H9 (cell line): ENCODE measurements around the gene SNAPC5. TPM values are rescaled to one million over a fixed set of nuclear protein-coding genes. Genes with fewer than 3 reads are reported as not detected.
A peak's percentile ranks its signal among the peaks of the same experiment; 100 is the strongest.

ENCODE experiments used
- DNase-seq: peaks from one replicate; pipeline ENCODE4 v3.0.0-alpha.2; 2017
- H2AFZ ChIP-seq: one replicate; pipeline ENCODE4 v1.6.1; 2013; ENCODE audit warnings: mild to moderate bottlenecking, low read length, control low read depth, moderate library complexity
- H2AK5ac ChIP-seq: 2 replicates; pipeline ENCODE4 v1.6.1; 2013; ENCODE audit warnings: low read length, control low read depth, mixed read lengths; ENCODE audit not compliant: insufficient read length
- H2BK120ac ChIP-seq: one replicate; pipeline ENCODE4 v1.6.1; 2013; ENCODE audit warnings: low read depth, mild to moderate bottlenecking, low read length, control low read depth, inconsistent platforms; ENCODE audit not compliant: poor library complexity, severe bottlenecking
- H2BK12ac ChIP-seq: 2 replicates; pipeline ENCODE4 v1.6.1; 2013; ENCODE audit warnings: low read length, control low read depth, mixed read lengths, low read depth; ENCODE audit not compliant: insufficient read length
- H2BK15ac ChIP-seq: 2 replicates; pipeline ENCODE4 v1.6.1; 2013; ENCODE audit warnings: low read depth, low read length, control low read depth
- H2BK20ac ChIP-seq: one replicate; pipeline ENCODE4 v1.6.1; 2013; ENCODE audit warnings: low read depth, mild to moderate bottlenecking, low read length, control low read depth, inconsistent platforms; ENCODE audit not compliant: poor library complexity, severe bottlenecking
- H2BK5ac ChIP-seq: 2 replicates; pipeline ENCODE4 v1.6.1; 2013; ENCODE audit warnings: low read length, control low read depth, mixed read lengths; ENCODE audit not compliant: insufficient read length
- H3K14ac ChIP-seq: 2 replicates; pipeline ENCODE4 v1.6.1; 2013; ENCODE audit warnings: low read length, control low read depth; ENCODE audit not compliant: insufficient read depth
- H3K18ac ChIP-seq: 2 replicates; pipeline ENCODE4 v1.6.1; 2013; ENCODE audit warnings: low read depth, mild to moderate bottlenecking, mixed read lengths, low read length, control low read depth; ENCODE audit not compliant: insufficient read length
- H3K23ac ChIP-seq: 2 replicates; pipeline ENCODE4 v1.6.1; 2013; ENCODE audit warnings: low read length, control low read depth, mixed read lengths, low read depth; ENCODE audit not compliant: insufficient read length
- H3K23me2 ChIP-seq: 2 replicates; pipeline ENCODE4 v1.6.1; 2013; ENCODE audit warnings: low read depth, mild to moderate bottlenecking, mixed read lengths, low read length, control low read depth; ENCODE audit not compliant: insufficient read length, poor library complexity, severe bottlenecking
- H3K27ac ChIP-seq: 2 replicates; pipeline ENCODE4 v1.5.1; 2013; ENCODE audit warnings: low read length, control low read depth, mixed read lengths, low read depth; ENCODE audit not compliant: insufficient read length
- H3K27me3 ChIP-seq: 2 replicates; pipeline ENCODE4 v1.6.1; 2013; ENCODE audit warnings: low read length, control low read depth, inconsistent platforms; ENCODE audit not compliant: insufficient read depth
- H3K4ac ChIP-seq: 2 replicates; pipeline ENCODE4 v1.6.1; 2013; ENCODE audit warnings: low read depth, mild to moderate bottlenecking, control low read depth, inconsistent platforms, low read length, moderate library complexity
- H3K4me1 ChIP-seq: 2 replicates; pipeline ENCODE4 v1.6.1; 2013; ENCODE audit warnings: low read length, control low read depth, inconsistent platforms; ENCODE audit not compliant: insufficient read depth
- H3K4me2 ChIP-seq: 2 replicates; pipeline ENCODE4 v1.6.1; 2013; ENCODE audit warnings: low read length, control low read depth, mixed read lengths; ENCODE audit not compliant: insufficient read length, insufficient read depth
- H3K56ac ChIP-seq: 2 replicates; pipeline ENCODE4 v1.6.1; 2013; ENCODE audit warnings: low read depth, mild to moderate bottlenecking, mixed read lengths, low read length, control low read depth; ENCODE audit not compliant: insufficient read length
- H3K79me1 ChIP-seq: 2 replicates; pipeline ENCODE4 v1.6.1; 2013; ENCODE audit warnings: low read depth, mild to moderate bottlenecking, moderate library complexity, low read length, control low read depth, inconsistent platforms; ENCODE audit not compliant: insufficient read depth, poor library complexity, severe bottlenecking
- H3K79me2 ChIP-seq: 2 replicates; pipeline ENCODE4 v1.6.1; 2013; ENCODE audit warnings: low read length, control low read depth, inconsistent platforms; ENCODE audit not compliant: insufficient read depth
- H3K9ac ChIP-seq: 2 replicates; pipeline ENCODE4 v1.6.1; 2013; ENCODE audit warnings: low read length, control low read depth, mixed read lengths; ENCODE audit not compliant: insufficient read length; ENCODE audit errors: extremely low read depth
- H3K9me3 ChIP-seq: one replicate; pipeline ENCODE4 v1.6.1; 2013; ENCODE audit warnings: low read depth, low read length, inconsistent platforms; ENCODE audit not compliant: control insufficient read depth
- H3T11ph ChIP-seq: one replicate; pipeline ENCODE4 v1.6.1; 2013; ENCODE audit warnings: mild to moderate bottlenecking, low read length, control low read depth, inconsistent platforms
- H4K20me1 ChIP-seq: one replicate; pipeline ENCODE4 v1.6.1; 2013; ENCODE audit not compliant: control insufficient read depth, insufficient read length, insufficient read depth
- H4K5ac ChIP-seq: 2 replicates; pipeline ENCODE4 v1.6.1; 2013; ENCODE audit warnings: low read depth, mild to moderate bottlenecking, mixed read lengths, low read length, control low read depth; ENCODE audit not compliant: insufficient read length
- H4K8ac ChIP-seq: replicated peaks from 2 replicates; pipeline ENCODE4 v1.6.1; 2013; ENCODE audit warnings: low read length, control low read depth, mixed read lengths, low read depth; ENCODE audit not compliant: insufficient read length
- H4K91ac ChIP-seq: 2 replicates; pipeline ENCODE4 v1.6.1; 2013; ENCODE audit warnings: low read depth, mild to moderate bottlenecking, moderate library complexity, mixed read lengths, low read length, control low read depth; ENCODE audit not compliant: insufficient read length
- H3K27ac Mint-ChIP-seq, 3 experiments: 2 replicates in 2 of 3; 3 replicates in 1 of 3; pipeline ENCODE4 v1.8.0; 2020 to 2021; ENCODE audit warnings: mixed read lengths in 3 of 3, mild to moderate bottlenecking in 1 of 3, moderate library complexity in 1 of 3
- H3K27me3 Mint-ChIP-seq: 2 replicates; pipeline ENCODE4 v1.8.0; 2021; ENCODE audit warnings: low read depth, mild to moderate bottlenecking, moderate library complexity, mixed read lengths
- H3K36me3 Mint-ChIP-seq, 3 experiments: 2 replicates in 2 of 3; 3 replicates in 1 of 3; pipeline ENCODE4 v1.8.0; 2020 to 2021; ENCODE audit warnings: low read depth in 3 of 3, mixed read lengths in 3 of 3; ENCODE audit not compliant: insufficient read depth in 1 of 3
- H3K4me1 Mint-ChIP-seq, 2 experiments: 2 replicates each; pipeline ENCODE4 v1.8.0; 2020; ENCODE audit warnings: mixed read lengths in 2 of 2
- H3K4me3 Mint-ChIP-seq, 2 experiments: 2 replicates in 1 of 2; 3 replicates in 1 of 2; pipeline ENCODE4 v1.8.0; 2020 to 2021; ENCODE audit warnings: mild to moderate bottlenecking in 2 of 2, mixed read lengths in 2 of 2, moderate library complexity in 1 of 2
- H3K9me3 Mint-ChIP-seq, 2 experiments: 2 replicates in 1 of 2; 3 replicates in 1 of 2; pipeline ENCODE4 v1.8.0; 2020; ENCODE audit warnings: mild to moderate bottlenecking in 2 of 2, mixed read lengths in 2 of 2, moderate library complexity in 1 of 2
- WGBS: extraction: QIAGEN DNeasy Blood & Tissue Kit; methylation state at CpG from one replicate; pipeline ENCODE4 v1.1.7; 2013; ENCODE audit warnings: missing lambda C conversion rate, low lambda C conversion rate, mixed read lengths; ENCODE audit not compliant: insufficient read length; ENCODE audit errors: extremely low coverage; 5-methylcytosine and 5-hydroxymethylcytosine counted together
- total RNA-seq: library from RNA; stranded (reverse); gene quantifications from 2 replicates; pipeline ENCODE4 v1.2.1, GENCODE V29; 2021
- TF ChIP-seq, protein P1 (sequence below): fragments of 200-600 bp; sonication (generic); conservative IDR thresholded peaks from 3 replicates; pipeline ENCODE4 v1.8.0; 2021; ENCODE audit warnings: antibody characterized with exemption, mild to moderate bottlenecking

The SNAPC5 gene
- total RNA-seq, 1 experiment from 2014 or later, result 28.9 TPM

DNA sequence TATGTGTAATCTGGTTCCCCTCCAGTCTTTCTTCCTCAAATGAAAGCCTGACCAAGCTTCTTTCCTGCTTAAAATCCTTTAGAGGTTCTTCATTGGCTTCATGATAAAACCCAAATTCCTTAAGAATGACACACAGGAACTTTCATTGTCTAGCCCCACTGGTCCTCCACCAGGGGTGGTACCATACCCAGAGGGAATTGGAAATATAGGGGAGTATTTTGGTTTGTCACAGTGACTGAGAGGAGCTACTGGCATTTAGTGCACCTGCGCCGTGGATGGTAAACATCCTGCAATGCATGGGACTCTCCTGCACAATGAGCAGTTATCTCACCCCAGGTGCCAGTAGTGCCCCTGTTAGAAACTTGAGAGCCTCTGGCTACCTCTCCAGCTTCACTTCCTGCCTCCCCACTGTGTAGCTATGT is 18.4 kb upstream of the SNAPC5 start:
- DNase-seq, result no peak
- Histone ChIP-seq H2BK15ac (no peak overlapping the region), H2BK20ac (no peak overlapping the region), H2BK5ac (no peak overlapping the region), H4K8ac (no peak overlapping the region), H3K79me1 (no peaks in the 10 kb centered on the region), H4K20me1 (no peaks in the 10 kb centered on the region), H4K5ac (no peak overlapping the region), H3K4me2 (no peak overlapping the region), H2AK5ac (no peak overlapping the region), H3K56ac (no peak overlapping the region), H3K4ac (no peak overlapping the region), H2BK120ac (no peak overlapping the region), H3T11ph (no peak overlapping the region), H3K23me2 (no peaks in the 10 kb centered on the region), H3K27ac (no peak overlapping the region), H3K14ac (no peak overlapping the region), H3K9me3 (no peaks in the 10 kb centered on the region), H3K27me3 (no peaks in the 10 kb centered on the region), H3K23ac (no peak overlapping the region), H2BK12ac (no peak overlapping the region), H2AFZ (no peak overlapping the region), H3K18ac (no peak overlapping the region), H3K4me1 (no peaks in the 10 kb centered on the region), H3K79me2 (no peaks in the 10 kb centered on the region), H4K91ac (no peak overlapping the region), H3K9ac (no peak overlapping the region)
- H3K27ac Mint-ChIP-seq, result peak overlapping the region in 2 of 3 experiments; percentile 71 to 87; a peak in 4 of 7 replicates
- no peak overlapping the region for H3K4me3 Mint-ChIP-seq
- no peaks in the 10 kb centered on the region for H3K9me3 Mint-ChIP-seq
- H3K36me3 Mint-ChIP-seq, result peaks cover 12 to 56% (median 45%) of the 10 kb centered on the region in 3 experiments
- no CpG with 5 or more reads among the region's 2 CpGs for WGBS
- H3K27me3 Mint-ChIP-seq, result no peaks in the 10 kb centered on the region
- TF ChIP-seq, protein P1, sequence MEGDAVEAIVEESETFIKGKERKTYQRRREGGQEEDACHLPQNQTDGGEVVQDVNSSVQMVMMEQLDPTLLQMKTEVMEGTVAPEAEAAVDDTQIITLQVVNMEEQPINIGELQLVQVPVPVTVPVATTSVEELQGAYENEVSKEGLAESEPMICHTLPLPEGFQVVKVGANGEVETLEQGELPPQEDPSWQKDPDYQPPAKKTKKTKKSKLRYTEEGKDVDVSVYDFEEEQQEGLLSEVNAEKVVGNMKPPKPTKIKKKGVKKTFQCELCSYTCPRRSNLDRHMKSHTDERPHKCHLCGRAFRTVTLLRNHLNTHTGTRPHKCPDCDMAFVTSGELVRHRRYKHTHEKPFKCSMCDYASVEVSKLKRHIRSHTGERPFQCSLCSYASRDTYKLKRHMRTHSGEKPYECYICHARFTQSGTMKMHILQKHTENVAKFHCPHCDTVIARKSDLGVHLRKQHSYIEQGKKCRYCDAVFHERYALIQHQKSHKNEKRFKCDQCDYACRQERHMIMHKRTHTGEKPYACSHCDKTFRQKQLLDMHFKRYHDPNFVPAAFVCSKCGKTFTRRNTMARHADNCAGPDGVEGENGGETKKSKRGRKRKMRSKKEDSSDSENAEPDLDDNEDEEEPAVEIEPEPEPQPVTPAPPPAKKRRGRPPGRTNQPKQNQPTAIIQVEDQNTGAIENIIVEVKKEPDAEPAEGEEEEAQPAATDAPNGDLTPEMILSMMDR, result no peak
- H3K4me1 Mint-ChIP-seq, result peaks cover 6 to 14% of the 10 kb centered on the region in 2 experiments
